ENCODE results near the gene MAPK9.

MAPK9 gene

GRCh38 chr5:180291943-180292831, at the start of gene MAPK9:
Gene MAPK9 (minus strand): TSS chr5:180292083. CDS start chr5:180280561, 11,522 bp downstream.
- peak; percentile 80 for DNase-seq (ENCODE audit: low read depth)

DNA sequence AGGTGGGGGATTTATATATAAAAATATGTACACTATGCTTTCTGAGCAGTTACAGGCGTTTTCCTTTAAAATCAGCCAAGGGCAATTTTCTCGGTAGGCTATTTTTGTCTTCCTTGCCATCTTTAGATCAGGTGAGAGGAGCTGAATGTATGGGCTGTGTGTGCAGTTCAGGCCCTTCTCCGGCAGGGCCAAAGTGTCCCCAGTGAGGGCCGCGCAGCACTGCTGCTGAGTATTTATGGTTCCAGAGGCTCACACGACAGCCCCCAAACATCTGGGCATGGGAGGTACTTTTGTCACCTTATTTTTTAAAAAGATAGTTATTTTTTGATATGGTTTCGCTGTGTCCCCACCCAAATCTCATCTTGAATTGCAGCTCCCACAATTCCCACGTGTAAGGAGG, 49.7 kb upstream of the MAPK9 start:
- no peak for DNase-seq (ENCODE audit: low read depth)

DNA sequence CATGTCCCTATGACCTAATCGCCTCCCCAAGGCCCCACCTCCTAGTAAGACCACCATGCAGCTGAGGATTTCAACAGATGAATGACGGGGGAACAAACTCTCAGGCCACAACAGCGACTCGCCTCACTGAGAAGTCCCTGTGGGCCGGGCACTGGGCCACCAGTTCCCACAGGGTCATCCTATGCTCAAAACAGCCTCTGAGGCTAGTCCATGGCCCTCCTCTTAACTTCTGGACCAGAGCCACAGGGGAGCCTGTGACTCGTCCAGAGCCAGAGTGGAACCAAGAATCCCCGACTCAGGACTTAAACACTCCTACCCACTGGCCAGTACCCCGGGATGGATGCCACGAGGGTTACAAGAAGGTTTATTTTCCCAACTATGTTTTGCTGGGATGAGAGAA, 49.0 kb upstream of the MAPK9 start:
- no peak for DNase-seq (ENCODE audit: low read depth)

DNA sequence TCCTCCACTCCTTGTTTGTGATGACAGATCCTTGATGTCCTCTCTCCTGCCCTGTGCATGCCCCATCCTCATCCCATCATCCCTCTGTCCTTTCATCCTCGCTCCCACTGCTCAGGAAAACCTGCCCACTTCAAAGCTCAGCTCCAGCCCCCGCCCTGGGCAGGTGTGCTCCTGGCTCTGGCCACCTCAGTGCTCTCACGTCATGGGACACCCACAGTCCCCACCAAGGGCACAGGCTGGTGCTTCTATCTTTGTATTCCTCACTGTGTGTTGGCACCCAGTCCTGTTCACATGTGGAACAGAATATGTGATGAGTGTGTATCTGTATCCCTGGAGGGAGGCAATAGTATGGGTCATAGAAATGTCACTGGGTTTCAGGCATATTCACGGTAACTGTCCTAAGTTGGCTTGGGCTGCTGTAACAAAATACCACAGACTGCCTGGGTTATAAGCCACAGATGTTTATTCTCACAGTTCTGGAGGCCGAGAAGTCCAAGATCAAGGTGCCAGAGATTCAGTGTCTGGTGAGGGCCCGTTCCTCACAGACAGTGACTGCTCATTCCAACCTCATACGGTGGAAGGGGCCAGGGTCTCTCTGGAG, 47.8 kb upstream of the MAPK9 start:
- DNase-seq (ENCODE audit: low read depth), result no peak

DNA sequence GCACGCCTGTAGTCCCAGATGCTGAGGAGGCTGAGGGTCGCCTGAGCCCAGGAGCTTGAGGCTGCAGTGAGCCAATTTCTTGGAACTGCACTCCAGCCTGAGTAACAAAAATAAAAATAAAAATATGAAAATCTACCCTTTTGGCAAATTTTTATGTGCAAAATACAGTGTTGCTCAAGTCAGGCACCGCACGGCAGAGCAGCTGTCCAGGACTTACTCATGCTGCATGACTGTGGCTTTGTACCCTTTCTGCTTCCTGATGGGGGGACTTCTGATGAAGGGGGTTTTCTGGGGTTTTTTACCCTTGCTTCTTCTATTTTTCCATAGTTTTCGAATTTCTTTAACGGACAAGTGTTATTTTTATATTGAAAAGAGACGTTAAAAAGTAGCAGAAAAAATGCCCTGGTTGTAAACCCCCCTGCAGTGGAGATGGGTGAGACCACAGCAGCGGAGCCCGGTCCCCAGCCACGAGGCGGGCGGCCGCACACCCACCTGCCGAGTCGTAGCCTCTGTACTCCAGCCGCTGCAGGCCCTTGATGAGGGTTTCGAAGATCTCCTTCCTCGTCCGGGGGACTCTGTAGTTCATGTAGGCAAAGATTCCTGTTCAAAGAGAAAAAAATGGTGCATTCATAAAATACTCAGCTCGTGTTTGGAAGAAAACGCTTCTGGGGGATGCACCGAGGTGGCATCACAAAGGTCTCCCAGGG, 46.3 kb upstream of the MAPK9 start:
- DNase-seq (ENCODE audit: low read depth), result no peak

- no peak for DNase-seq (ENCODE audit: low read depth)
Observed at GRCh38 chr5:180336234-180337020, 44.5 kb upstream of the MAPK9 start.

GRCh38 chr5:180335614-180336233, 43.8 kb upstream of the MAPK9 start:
- DNase-seq (ENCODE audit: low read depth), result no peak

- no peak for DNase-seq (ENCODE audit: low read depth)
Observed at GRCh38 chr5:180334751-180335613, 43.1 kb upstream of the MAPK9 start.

DNA sequence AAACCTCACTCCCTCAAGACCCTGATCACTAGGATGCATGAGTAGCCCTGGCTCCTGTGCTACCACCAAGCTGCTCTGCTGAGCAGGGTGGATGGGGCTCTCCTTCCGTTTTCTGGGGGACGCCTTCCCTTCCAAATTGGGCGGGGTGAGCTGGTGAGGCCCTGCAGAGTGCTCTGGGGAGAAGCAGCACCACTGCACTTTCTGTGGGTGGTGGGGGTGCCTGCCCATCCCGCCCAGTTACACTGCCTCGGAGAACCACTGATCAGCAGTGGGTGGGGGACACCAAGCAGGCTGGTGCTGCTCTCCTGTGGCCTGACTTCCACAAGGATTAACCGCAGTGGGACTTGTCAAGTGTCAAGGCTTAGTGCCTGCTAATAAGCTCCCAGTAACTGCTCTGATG, 42.3 kb upstream of the MAPK9 start:
- DNase-seq (ENCODE audit: low read depth), result no peak

- DNase-seq (ENCODE audit: low read depth), result no peak
Observed at GRCh38 chr5:180333661-180334060, 41.8 kb upstream of the MAPK9 start.

DNA sequence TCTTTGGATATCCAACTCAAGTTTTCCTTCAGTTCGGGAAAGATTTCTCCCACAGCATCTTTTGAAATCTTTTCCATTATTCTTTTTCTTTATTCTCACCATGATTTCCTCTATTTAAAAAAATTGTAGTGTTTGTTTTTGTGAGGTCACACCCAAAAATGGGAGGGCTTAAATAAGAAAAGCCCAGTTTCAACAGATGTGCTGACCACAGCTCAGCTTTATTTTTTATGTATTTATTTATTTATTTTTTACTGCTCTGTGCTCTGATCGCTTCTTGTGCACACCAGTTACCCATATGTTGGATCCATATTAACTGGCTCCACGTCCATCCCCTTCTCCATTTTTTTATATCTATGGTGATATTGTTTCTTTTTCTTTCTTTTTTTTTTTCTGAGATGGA, 41.0 kb upstream of the MAPK9 start:
- no peak for DNase-seq (ENCODE audit: low read depth)

GRCh38 chr5:180332051-180332517, 40.2 kb upstream of the MAPK9 start:
- DNase-seq (ENCODE audit: low read depth), result no peak

- no peak for DNase-seq (ENCODE audit: low read depth)
Observed at GRCh38 chr5:180331647-180331950, 39.7 kb upstream of the MAPK9 start.

GRCh38 chr5:180330810-180331646, 39.1 kb upstream of the MAPK9 start:
- DNase-seq (ENCODE audit: low read depth), result no peak

GRCh38 chr5:180330270-180330648, 38.4 kb upstream of the MAPK9 start:
- DNase-seq (ENCODE audit: low read depth), result no peak

DNA sequence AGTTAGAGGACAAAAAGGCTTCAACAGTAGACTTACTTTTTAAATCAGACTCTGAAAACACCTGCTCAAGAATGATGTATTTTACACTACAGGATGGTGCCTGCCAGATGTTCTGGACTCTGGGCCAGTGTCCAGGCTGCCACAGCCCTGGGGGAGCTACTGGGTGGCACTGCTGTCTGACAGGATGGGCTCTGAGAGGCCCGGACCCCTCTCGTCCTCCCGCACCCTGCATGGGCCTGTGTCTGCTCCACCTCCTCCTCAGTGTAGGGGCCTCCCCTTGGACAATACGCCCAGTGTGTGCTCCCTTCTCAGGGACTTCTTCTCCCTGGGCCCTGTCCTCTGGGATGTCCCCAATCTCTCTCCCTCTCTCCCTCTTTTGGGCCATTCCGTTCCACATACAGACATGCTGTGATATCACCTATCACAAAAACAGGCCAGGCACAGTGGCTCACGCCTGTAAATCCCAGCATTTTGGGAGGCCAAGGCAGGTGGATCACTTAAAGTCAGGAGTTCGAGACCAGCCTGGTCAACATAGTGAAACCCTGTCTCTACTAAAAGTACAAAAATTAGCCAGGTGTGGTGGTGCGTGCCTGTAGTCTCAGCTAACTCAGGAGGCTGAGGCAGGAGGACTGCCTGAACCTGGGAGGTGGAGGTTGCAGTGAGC, 37.9 kb upstream of the MAPK9 start:
- DNase-seq (ENCODE audit: low read depth), result no peak

GRCh38 chr5:180329138-180329435, 37.2 kb upstream of the MAPK9 start:
- DNase-seq (ENCODE audit: low read depth), result no peak

- peak; percentile 71 for DNase-seq (ENCODE audit: low read depth)
Observed at GRCh38 chr5:180328296-180329137, 36.6 kb upstream of the MAPK9 start.

All from activated T-helper 1 cell treated with Interleukin-2 at 50 U/mL for 16 hours (primary cell).